Astrocyte (in vitro differentiated cells and primary cell): ENCODE results near the gene UBAC2. TPM values are rescaled to one million over a fixed set of nuclear protein-coding genes. Genes with fewer than 3 reads are reported as not detected.

Source experiments
- DNase-seq: peaks from one replicate; pipeline ENCODE4 v3.0.0-alpha.2; 2010; ENCODE audit warnings: low read depth
- FAIRE-seq: peaks from 2 replicates; lab custom pipeline; 2011; peaks lifted over from hg19 to GRCh38; lab: Jason Lieb, UNC
- H2AFZ ChIP-seq: 2 replicates; pipeline ENCODE4 v1.6.0; 2012; ENCODE audit warnings: low read depth, low read length, inconsistent platforms
- H3K27ac ChIP-seq: 2 replicates; pipeline ENCODE4 v1.5.1; 2011; ENCODE audit warnings: low read depth, low read length, inconsistent platforms
- H3K27me3 ChIP-seq: 2 replicates; pipeline ENCODE4 v1.6.0; 2011; ENCODE audit warnings: low read length, inconsistent platforms; ENCODE audit not compliant: insufficient read depth
- H3K36me3 ChIP-seq: 2 replicates; pipeline ENCODE4 v1.5.1; 2011; ENCODE audit warnings: low read length, inconsistent platforms; ENCODE audit not compliant: insufficient read depth
- H3K4me1 ChIP-seq: 2 replicates; pipeline ENCODE4 v1.5.1; 2011; ENCODE audit warnings: low read length, inconsistent platforms; ENCODE audit not compliant: insufficient read depth
- H3K4me2 ChIP-seq: 2 replicates; pipeline ENCODE4 v1.6.0; 2012; ENCODE audit warnings: low read length, inconsistent platforms
- H3K4me3 ChIP-seq: 2 replicates; pipeline ENCODE4 v1.5.1; 2011; ENCODE audit warnings: low read depth, mild to moderate bottlenecking, low read length, inconsistent platforms; ENCODE audit not compliant: insufficient read depth
- H3K79me2 ChIP-seq: 2 replicates; pipeline ENCODE4 v1.6.0; 2012; ENCODE audit warnings: mild to moderate bottlenecking, low read length, inconsistent platforms; ENCODE audit not compliant: insufficient read depth
- H3K9ac ChIP-seq: 2 replicates; pipeline ENCODE4 v1.6.0; 2012; ENCODE audit warnings: mild to moderate bottlenecking, low read length, inconsistent platforms
- H3K9me3 ChIP-seq: 2 replicates; pipeline ENCODE4 v1.5.1; 2012; ENCODE audit warnings: low read depth, mild to moderate bottlenecking, low read length, inconsistent platforms; ENCODE audit not compliant: insufficient read depth
- H4K20me1 ChIP-seq: 2 replicates; pipeline ENCODE4 v1.6.0; 2012; ENCODE audit warnings: low read length, inconsistent platforms; ENCODE audit not compliant: insufficient read depth
- H3K27ac Mint-ChIP-seq: one replicate; pipeline ENCODE4 v1.8.0; 2021; ENCODE audit warnings: mild to moderate bottlenecking, mixed read lengths; ENCODE audit not compliant: unreplicated experiment
- H3K27me3 Mint-ChIP-seq: one replicate; pipeline ENCODE4 v1.8.0; 2021; ENCODE audit warnings: low read depth, mixed read lengths; ENCODE audit not compliant: unreplicated experiment
- H3K36me3 Mint-ChIP-seq: one replicate; pipeline ENCODE4 v1.8.0; 2021; ENCODE audit warnings: low read depth, mixed read lengths; ENCODE audit not compliant: unreplicated experiment
- H3K4me1 Mint-ChIP-seq: one replicate; pipeline ENCODE4 v1.8.0; 2021; ENCODE audit warnings: low read depth, mixed read lengths; ENCODE audit not compliant: unreplicated experiment
- H3K4me3 Mint-ChIP-seq: one replicate; pipeline ENCODE4 v1.8.0; 2021; ENCODE audit warnings: mild to moderate bottlenecking, moderate library complexity, mixed read lengths; ENCODE audit not compliant: unreplicated experiment
- H3K9me3 Mint-ChIP-seq: one replicate; pipeline ENCODE4 v1.8.0; 2021; ENCODE audit warnings: mild to moderate bottlenecking, mixed read lengths; ENCODE audit not compliant: unreplicated experiment
- EZH2 ChIP-seq: IDR thresholded peaks from 2 replicates; pipeline ENCODE4 v1.6.1; 2012; ENCODE audit warnings: mild to moderate bottlenecking, low read length, inconsistent platforms; ENCODE audit not compliant: insufficient read depth
- total RNA-seq: library from RNA; stranded (reverse); gene quantifications from 2 replicates; pipeline ENCODE4 v1.2.1, GENCODE V29; 2021
- TF ChIP-seq, protein P1 (sequence below): IDR thresholded peaks from 2 replicates; pipeline ENCODE4 v1.5.1; 2011; ENCODE audit warnings: low read depth, mild to moderate bottlenecking, inconsistent platforms, low read length, moderate library complexity; ENCODE audit not compliant: insufficient read depth

The UBAC2 gene
- total RNA-seq, 1 donor from 2014 or later: 61.0 TPM

DNA sequence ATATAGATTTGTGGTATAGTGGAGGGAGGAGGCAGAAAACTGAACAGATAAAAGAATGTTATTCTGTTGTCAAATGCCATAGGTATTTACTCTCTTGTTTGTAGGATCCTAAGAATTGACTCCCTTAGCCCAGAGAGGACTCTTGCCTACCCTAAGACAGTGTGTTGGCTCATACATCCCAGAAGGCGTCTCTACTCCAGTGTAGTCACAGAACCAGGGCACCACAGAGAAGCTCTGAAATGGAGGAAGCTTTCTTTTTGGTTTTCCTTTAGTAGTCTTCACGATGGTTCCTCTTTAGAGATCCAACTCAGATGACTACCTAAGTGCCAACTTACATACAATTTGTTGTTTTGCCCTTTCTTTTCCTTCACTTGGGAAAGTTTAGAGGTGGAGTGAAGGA lies 92.5 kb downstream of the UBAC2 start:
- FAIRE-seq (no peak), DNase-seq (no peak)
- Histone ChIP-seq H3K79me2 (no peaks in the 10 kb centered on the region), H3K27me3 (no peaks in the 10 kb centered on the region), H3K36me3 (no peaks in the 10 kb centered on the region), H3K9me3 (no peaks in the 10 kb centered on the region), H3K27ac (no peak overlapping the region), H3K4me3 (no peak overlapping the region), H2AFZ (no peak overlapping the region), H4K20me1 (peaks cover 13% of the 10 kb centered on the region), H3K9ac (no peak overlapping the region), H3K4me1 (peaks cover 3% of the 10 kb centered on the region), H3K4me2 (no peak overlapping the region)
- no peak overlapping the region for H3K4me3 Mint-ChIP-seq
- H3K27me3 Mint-ChIP-seq: no peaks in the 10 kb centered on the region
- H3K27ac Mint-ChIP-seq: no peak overlapping the region
- peaks cover 21% of the 10 kb centered on the region for H3K4me1 Mint-ChIP-seq
- peaks cover 3% of the 10 kb centered on the region for H3K36me3 Mint-ChIP-seq
- no peaks in the 10 kb centered on the region for H3K9me3 Mint-ChIP-seq
- TF ChIP-seq, protein P1, sequence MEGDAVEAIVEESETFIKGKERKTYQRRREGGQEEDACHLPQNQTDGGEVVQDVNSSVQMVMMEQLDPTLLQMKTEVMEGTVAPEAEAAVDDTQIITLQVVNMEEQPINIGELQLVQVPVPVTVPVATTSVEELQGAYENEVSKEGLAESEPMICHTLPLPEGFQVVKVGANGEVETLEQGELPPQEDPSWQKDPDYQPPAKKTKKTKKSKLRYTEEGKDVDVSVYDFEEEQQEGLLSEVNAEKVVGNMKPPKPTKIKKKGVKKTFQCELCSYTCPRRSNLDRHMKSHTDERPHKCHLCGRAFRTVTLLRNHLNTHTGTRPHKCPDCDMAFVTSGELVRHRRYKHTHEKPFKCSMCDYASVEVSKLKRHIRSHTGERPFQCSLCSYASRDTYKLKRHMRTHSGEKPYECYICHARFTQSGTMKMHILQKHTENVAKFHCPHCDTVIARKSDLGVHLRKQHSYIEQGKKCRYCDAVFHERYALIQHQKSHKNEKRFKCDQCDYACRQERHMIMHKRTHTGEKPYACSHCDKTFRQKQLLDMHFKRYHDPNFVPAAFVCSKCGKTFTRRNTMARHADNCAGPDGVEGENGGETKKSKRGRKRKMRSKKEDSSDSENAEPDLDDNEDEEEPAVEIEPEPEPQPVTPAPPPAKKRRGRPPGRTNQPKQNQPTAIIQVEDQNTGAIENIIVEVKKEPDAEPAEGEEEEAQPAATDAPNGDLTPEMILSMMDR: no peak
- TF ChIP-seq EZH2: no peak

DNA sequence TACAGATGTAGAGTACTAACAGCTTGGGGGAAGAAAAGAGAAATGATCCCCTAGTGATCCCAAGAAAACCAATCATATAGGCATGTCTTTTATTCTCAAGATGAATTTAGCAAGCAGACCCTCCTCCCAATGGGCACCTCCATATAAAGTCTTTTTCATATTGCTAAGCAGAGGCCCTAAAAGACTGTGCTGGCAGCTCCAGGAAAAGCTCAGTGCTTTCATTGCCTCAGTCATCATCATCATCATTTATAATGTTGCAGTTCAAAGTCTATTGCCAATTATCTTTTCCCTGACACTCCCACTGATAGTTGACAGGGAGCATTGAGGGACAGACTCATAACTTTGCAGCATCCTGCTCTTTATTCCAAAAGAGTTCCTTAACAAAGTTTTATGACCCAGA lies 93.5 kb downstream of the UBAC2 start:
- no peak overlapping the region for H3K27ac ChIP-seq
- H3K9me3 ChIP-seq: no peaks in the 10 kb centered on the region
- no peak for DNase-seq
- H3K79me2 ChIP-seq: no peaks in the 10 kb centered on the region
- no peak overlapping the region for H2AFZ ChIP-seq
- H3K4me2 ChIP-seq: no peak overlapping the region
- no peak overlapping the region for H3K9ac ChIP-seq
- H4K20me1 ChIP-seq: peaks cover 13% of the 10 kb centered on the region
- Mint-ChIP-seq H3K9me3 (no peaks in the 10 kb centered on the region), H3K27ac (no peak overlapping the region), H3K36me3 (peaks cover 3% of the 10 kb centered on the region), H3K4me1 (peaks cover 24% of the 10 kb centered on the region), H3K27me3 (no peaks in the 10 kb centered on the region), H3K4me3 (no peak overlapping the region)
- FAIRE-seq: no peak
- H3K4me3 ChIP-seq: no peak overlapping the region
- H3K27me3 ChIP-seq: no peaks in the 10 kb centered on the region
- TF ChIP-seq, protein P1: no peak
- TF ChIP-seq EZH2: no peak
- peaks cover 3% of the 10 kb centered on the region for H3K4me1 ChIP-seq
- H3K36me3 ChIP-seq: no peaks in the 10 kb centered on the region

DNA sequence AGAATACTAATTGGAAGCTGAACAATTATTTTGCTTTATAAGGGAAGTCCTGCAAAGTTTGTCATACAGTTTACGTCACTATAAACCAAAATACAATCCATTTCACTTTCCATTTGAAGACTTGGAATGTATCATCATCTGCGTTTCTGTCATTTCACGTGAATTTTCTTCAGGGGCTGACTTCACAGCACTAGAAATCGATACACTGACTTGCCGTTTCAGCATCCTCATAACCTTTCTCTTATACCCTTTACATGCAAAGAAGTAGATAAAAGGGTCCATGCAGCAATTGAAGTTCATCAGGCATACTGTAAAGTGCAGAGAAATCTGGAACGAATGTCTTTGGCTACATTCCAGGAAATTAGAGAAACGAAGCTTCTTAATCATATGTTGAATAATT lies 94.3 kb downstream of the UBAC2 start:
- Histone ChIP-seq H2AFZ (no peak overlapping the region), H3K9ac (no peak overlapping the region), H3K4me2 (no peak overlapping the region), H3K27ac (no peak overlapping the region), H3K27me3 (no peaks in the 10 kb centered on the region), H3K4me3 (no peak overlapping the region), H3K4me1 (peaks cover 3% of the 10 kb centered on the region), H3K9me3 (no peaks in the 10 kb centered on the region), H3K79me2 (no peaks in the 10 kb centered on the region), H4K20me1 (peaks cover 13% of the 10 kb centered on the region), H3K36me3 (no peaks in the 10 kb centered on the region)
- Mint-ChIP-seq H3K9me3 (no peaks in the 10 kb centered on the region), H3K4me3 (no peak overlapping the region), H3K4me1 (peaks cover 29% of the 10 kb centered on the region), H3K27ac (no peak overlapping the region), H3K27me3 (no peaks in the 10 kb centered on the region), H3K36me3 (peaks cover 3% of the 10 kb centered on the region)
- no peak for FAIRE-seq
- TF ChIP-seq EZH2: no peak
- TF ChIP-seq, protein P1: no peak
- no peak for DNase-seq
